HG02885 (cell line): ENCODE measurements around the gene CBFB.
A peak's percentile ranks its signal among the peaks of the same experiment; 100 is the strongest.
"Not testable (repeated sequence)": the region's sequence is repeated elsewhere in the genome, so short reads cannot be mapped to it uniquely, and the experiment has no call there.

Experiments
- ATAC-seq: cut with Tn5 transposase; IDR thresholded peaks from one replicate; pipeline ENCODE4 v1.9.1; 2021; ENCODE audit warnings: mild to moderate bottlenecking; ENCODE audit not compliant: unreplicated experiment, poor library complexity

Gene CBFB

DNA sequence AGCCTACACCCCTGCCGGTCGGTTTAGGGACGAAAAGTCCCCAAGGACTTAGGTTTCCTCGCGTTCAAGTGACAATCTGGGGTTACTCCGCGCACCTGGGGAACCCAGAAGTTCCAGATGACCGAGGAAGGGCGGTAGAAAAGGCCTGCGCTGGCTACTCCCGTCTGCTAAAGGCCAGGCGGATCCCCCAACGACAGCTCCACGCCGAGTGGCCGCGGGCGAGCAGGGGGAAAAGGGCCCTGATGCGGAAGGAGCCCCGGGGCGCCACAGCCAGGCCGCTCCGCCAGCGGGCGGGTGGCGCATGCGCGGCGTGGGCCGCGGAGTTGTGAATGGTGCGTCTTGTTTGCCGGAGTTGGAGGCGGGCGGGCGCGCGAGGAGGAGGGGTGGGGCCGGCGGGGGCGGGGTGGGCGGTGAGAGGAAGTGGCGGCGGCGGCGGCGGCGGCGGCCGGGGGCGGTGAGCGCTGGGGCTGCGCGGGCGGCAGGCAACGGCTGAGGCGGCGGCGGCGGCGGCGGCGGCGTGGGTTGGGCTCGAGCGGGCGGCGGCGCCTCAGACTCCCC, at the start of gene CBFB:
Gene CBFB (plus strand): TSS at position 454 of the 558 bp plus-strand sequence. CDS start 259 bp downstream, outside the sequence.
- peak; percentile 80 for ATAC-seq

- no peak for ATAC-seq
Measured at GRCh38 chr16:66983033-66983432, 45.9 kb upstream of the CBFB start.

DNA sequence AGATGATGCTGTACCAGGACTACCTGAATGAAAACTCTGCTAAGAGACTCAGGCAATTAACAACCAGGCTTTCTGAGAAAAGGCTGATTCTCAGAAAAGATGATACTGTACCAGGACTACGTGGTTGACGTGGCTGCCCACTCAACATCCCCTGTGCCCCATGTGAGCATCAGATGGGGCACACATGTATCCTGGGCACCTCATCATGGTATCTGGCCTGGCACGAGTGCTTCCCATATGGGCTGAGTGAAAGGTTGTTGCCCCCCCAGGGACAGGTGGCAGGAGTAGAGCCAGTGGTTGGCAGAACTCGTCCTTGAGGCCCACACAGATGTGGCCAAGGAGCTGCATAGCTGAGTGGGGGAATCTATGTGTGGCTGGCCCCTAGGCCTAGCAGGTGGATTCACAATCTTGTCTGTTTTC, 44.0 kb upstream of the CBFB start:
- ATAC-seq: no peak

DNA sequence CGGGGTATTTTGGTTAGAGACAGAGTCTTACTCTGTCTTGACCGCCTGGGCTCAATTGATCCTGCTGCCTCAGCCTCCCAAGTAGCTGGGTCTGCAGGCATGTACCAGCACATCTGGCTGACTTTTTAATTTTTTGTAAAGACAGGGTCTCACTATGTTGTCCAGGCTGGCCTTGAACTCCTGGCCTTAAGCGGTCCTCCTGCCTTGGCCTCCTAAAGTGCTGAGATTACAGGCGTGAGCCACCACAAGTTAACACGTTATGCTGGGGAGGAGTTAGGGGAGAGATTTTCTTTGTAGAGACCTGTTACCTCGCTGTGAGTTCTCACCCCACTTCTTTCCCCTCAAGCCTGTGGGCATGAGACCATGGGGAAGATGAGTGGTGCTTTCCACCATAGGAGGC, 42.4 kb upstream of the CBFB start:
- no peak for ATAC-seq

DNA sequence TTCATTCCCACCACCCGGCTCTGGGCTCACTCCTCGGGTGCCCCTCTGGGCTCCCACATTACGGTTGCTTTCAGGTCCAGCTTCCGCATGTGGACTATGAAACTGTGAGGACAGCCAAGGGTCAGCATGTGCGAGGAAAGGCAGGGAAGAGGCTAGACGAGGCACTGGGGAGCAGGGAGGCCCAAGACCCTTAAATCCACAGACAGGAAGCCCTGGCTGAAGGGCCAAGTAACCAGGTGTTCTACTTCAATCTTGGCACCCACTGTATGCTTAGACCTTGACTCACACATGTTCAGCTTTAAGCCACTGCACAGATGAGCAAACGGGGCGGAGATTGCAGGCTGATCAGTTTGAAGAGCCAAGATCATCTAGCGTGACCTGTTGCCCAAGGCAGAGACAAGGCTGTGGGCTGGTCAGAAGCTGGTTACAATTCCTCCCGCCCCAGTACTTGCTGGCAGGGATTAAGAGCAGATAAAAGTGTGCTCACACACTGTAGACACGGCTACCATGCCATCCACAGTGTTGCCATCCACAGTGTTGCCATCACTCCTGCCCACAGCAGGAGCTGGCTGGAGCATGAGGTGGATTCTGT, 40.7 kb upstream of the CBFB start, which contains the start of gene CES4A:
Gene CES4A (plus strand): TSS at position 393 of the 592 bp plus-strand sequence. CDS start 184 bp downstream, at position 577.
- no peak for ATAC-seq

GRCh38 chr16:66991545-66992077, 37.3 kb upstream of the CBFB start:
- no peak for ATAC-seq

DNA sequence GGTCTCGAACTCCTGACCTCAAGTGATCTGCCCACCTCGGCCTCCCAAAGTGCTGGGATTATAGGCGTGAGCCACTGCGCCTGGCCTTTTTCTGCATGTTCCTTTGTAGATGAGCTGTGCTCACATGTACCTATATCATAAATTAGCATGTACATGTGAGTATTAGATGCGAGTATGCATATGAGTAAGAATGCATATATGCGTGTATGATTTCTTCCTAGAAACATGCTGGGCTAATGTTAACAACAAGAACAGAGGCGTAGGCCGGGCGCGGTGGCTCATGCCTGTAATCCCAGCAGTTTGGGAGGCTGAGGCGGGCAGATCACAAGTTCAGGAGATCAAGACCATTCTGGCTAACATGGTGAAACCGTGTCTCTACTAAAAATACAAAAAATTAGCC, 35.4 kb upstream of the CBFB start:
- not testable (repeated sequence) for ATAC-seq

DNA sequence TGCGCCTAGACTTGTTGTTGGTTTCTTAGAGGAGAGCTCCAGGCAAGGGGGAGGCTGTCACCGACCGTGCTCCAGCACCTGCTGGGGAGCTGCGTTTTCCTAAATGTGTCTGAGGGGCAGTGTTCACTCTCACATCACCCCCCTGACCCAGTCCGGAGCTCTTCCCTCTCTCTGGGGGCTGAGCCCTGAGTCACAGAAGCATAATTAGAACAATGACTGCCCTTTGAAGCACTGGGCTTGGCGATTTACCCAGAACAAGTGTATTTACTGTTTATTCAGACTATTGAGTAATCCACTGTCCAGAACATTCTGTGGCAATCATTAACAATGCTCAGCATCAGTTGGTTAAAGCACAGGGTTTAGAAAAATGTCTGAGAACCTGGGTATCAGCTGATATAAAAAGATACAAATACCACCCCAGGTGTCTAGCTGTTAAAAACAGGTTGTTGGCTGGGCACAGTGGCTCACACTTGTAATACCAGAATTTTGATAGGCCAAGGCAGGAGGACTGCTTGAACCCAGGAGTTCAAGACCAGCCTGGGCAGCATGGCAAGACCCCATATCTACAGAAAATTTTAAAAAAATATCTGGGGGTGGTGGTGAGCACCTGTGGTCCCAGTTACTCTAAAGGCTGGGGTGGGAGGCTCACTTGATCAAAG, 32.5 kb upstream of the CBFB start:
- no peak for ATAC-seq

DNA sequence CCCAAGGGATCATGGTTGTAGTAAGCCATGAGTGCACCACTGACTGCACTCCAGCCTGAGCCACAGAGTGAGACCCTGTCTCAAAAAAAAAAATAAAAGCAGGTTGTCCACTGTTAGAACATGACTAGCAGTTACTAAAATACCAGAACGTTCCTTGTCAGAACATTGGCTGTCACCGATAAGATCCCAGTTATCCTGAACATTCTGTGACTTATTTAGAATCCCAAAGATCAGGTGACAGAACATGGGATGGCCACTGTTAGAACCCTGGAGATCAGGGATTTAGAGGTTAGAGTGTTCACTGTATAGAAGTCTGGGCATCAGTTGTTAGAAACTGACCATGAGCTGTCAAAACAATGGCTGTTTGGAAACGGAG, 32.0 kb upstream of the CBFB start:
- ATAC-seq: no peak

DNA sequence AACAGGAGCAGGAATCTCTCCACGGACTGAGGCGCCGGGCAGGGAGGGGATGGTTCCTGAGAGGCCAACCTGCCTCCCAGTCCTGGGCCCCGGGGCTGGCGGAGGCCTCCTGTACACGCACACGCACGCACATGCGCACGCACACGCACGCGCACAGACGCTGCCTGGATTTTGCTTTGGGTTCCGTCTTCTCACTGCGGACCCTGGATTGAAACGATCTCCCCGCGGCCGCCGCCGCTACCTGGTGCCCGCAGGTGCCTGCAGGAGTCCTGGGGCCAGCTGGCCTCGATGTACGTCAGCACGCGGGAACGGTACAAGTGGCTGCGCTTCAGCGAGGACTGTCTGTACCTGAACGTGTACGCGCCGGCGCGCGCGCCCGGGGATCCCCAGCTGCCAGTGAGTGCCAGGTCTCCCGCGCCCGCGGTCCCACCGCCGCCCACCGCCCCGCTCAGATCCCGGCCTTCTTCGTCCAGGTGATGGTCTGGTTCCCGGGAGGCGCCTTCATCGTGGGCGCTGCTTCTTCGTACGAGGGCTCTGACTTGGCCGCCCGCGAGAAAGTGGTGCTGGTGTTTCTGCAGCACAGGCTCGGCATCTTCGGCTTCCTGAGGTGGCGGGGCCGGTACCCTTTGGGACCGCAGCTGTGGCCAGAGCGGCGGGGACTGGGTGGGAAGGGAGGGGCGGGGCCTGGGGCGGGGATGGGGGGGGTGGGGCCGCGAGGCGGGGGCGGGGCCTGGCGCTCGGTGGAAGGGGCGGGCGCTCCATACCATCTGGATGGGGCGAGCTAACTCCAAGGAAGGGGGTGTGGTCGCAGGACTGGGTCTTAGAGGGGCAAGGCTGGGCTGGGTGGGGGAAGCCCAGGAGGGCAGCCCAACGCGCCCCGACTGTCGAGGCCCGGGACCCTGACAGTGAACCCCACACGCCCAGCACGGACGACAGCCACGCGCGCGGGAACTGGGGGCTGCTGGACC, 28.3 kb upstream of the CBFB start:
- peak; percentile 48 for ATAC-seq

GRCh38 chr16:67001726-67002125, 27.2 kb upstream of the CBFB start:
- no peak for ATAC-seq

GRCh38 chr16:67006930-67007658, 21.9 kb upstream of the CBFB start:
- no peak for ATAC-seq

DNA sequence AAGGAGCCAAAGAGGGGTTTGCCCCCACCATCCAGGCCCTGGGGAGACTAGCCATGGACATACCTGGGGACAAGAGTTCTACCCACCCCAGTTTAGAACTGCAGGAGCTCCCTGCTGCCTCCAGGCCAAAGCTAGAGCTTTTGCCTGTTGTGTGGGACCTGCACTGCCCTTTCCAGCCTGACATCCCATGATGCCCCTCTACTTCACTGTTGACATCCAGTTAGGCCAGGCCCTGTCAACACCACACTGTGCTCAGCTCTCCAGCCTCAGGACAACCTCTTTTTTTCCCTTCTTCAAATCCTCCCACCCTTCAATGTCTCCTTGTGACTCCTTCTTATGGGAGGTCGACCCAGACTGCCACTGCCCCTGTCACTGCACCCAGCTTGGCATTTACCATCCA, 19.8 kb upstream of the CBFB start:
- ATAC-seq: no peak

DNA sequence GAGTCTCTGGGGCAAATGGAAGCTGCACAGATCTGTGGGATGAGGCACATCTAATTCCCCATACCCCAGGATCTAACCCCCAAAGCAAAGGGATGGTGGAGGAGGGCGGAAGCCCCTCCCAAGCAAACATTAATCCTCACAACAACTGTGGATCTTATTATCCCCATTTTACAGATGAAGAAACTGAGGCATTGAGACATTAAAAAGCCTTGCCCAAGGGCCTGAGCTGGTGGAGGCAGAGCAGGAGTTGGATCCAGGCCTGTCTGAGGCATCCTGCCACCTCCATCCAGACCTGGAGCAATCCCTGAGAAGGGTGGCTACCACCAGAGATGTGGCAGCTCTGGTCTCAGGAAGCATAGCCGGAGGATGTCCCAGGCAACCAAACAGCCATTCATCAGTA, 17.7 kb upstream of the CBFB start:
- ATAC-seq: no peak

GRCh38 chr16:67013233-67013822, 15.6 kb upstream of the CBFB start:
- ATAC-seq: no peak

DNA sequence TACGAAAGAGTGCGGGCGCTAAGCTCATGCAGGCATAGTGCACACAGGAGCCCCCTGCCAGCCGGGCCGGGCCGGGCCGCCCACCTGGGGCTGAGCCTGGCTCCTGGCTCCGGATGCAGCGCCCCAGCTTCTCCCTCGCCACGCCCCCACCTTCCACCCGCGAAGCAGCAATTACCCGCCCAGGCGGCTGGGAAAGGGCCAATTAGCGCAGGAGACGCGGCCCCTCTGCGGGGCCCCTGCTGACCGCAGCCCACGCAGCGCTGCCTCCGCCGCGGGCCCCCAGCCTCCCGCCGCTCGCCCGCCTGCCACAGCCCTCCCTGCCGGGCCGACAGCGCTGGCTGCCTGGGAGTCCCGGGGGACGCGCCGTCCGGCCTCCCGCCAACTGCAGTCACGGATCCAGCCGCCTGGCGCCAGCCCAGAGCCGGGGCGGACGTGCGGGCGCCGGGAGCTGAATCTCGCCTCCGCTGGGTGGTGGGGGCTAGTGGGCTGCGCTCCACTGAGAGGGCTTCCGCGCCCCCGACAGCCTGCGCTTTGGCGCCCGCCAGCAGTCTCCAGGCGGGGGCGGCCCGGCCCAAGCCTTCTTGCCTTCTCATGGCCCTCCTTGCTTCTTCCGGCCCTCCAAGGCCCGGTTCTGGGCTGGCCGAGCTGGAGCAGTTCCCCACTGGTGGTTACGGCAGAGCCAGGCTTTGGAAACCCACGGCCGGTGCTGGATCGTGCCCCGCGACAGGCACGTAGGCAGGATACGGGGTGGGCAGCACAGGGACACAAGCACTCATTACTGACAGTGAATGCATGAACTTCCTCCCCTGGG, 14.9 kb upstream of the CBFB start:
- ATAC-seq: peak; percentile 44

- no peak for ATAC-seq
Measured at GRCh38 chr16:67014634-67015312, 14.2 kb upstream of the CBFB start.

DNA sequence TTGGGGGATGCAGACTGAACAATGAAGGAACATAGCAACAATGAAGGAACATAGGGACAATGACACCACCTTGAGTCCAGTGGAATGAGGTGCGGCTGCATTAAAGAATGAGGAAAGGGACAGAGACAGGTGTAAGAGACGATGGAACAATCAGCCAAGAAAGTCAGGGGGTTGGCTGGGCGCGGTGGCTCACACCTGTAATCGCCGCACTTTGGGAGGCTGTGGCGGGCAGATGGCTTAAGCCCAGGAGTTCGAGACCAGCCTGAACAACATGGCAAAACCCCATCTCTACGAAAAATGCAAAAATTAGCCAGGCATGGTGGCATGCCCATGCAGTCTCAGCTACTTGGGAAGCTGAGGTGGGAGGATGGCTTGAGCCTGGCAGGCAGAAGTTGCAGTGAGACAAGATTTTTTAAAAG, 13.6 kb upstream of the CBFB start:
- no peak for ATAC-seq
